ENCODE measurements around the gene NEXN.

- no peak for TF ChIP-seq CTCF (IDR thresholded peaks at IDR 0.05)
- TF ChIP-seq ZFX (IDR thresholded peaks at IDR 0.05; ENCODE audit: borderline replicate concordance), result no peak
These were observed 98.4 kb downstream of the NEXN start for GRCh38 chr1:77986810-77987209.
